CD14-positive monocyte (primary cell): Measurements from ENCODE around the gene ATAD2B. TPM values are rescaled to one million over a fixed set of nuclear protein-coding genes. Genes with fewer than 3 reads are reported as not detected.
"Not testable (repeated sequence)": the region's sequence is repeated elsewhere in the genome, so short reads cannot be mapped to it uniquely, and the experiment has no call there.

Source experiments
- DNase-seq, 3 donors: peaks; one replicate each; pipeline ENCODE4 v3.0.0-alpha.2; 2011 to 2022
- H2AFZ ChIP-seq: 2 replicates; pipeline ENCODE4 v1.6.0; 2012; ENCODE audit warnings: mild to moderate bottlenecking, low read depth, low read length, inconsistent platforms; ENCODE audit not compliant: insufficient read depth, poor library complexity, severe bottlenecking
- H3K27ac ChIP-seq, 2 donors: 1 replicate in 1 of 2; 2 replicates in 1 of 2; pipeline ENCODE4 v1.5.1; 2012 to 2013; ENCODE audit warnings: low read length in 2 of 2, control low read depth in 1 of 2, inconsistent platforms in 1 of 2, low read depth in 1 of 2, mild to moderate bottlenecking in 1 of 2
- H3K27me3 ChIP-seq, 2 donors: one replicate each; pipeline versions ENCODE4 v1.6.0 to v1.6.1; 2011 to 2013; ENCODE audit warnings: low read length in 2 of 2; ENCODE audit not compliant: control insufficient read depth in 2 of 2, insufficient read depth in 2 of 2
- H3K36me3 ChIP-seq, 2 donors: replicated peaks in 1 of 2; 1 replicate in 1 of 2; 2 replicates in 1 of 2; pipeline versions ENCODE4 v1.5.1 to v1.6.1; 2012 to 2013; ENCODE audit warnings: low read length in 2 of 2, control low read depth in 1 of 2, inconsistent platforms in 1 of 2, mild to moderate bottlenecking in 1 of 2; ENCODE audit not compliant: insufficient read depth in 2 of 2, control insufficient read depth in 1 of 2
- H3K4me1 ChIP-seq, 2 donors: 1 replicate in 1 of 2; 2 replicates in 1 of 2; pipeline versions ENCODE4 v1.5.1 to v1.6.1; 2012 to 2013; ENCODE audit warnings: low read length in 2 of 2, control low read depth in 1 of 2, inconsistent platforms in 1 of 2, mild to moderate bottlenecking in 1 of 2, moderate library complexity in 1 of 2; ENCODE audit not compliant: insufficient read depth in 2 of 2, control insufficient read depth in 1 of 2
- H3K4me2 ChIP-seq: replicated peaks from 2 replicates; pipeline ENCODE3; 2012; ENCODE audit warnings: low read length, moderate library complexity, mild to moderate bottlenecking; ENCODE audit not compliant: poor library complexity, severe bottlenecking; ENCODE audit errors: extremely low read depth
- H3K4me3 ChIP-seq, 3 experiments: fragments of 200-600 bp in 1 of 3; sonication (generic) in 1 of 3; replicated peaks in 1 of 3; 1 replicate in 2 of 3; 2 replicates in 1 of 3; pipeline ENCODE4 v1.5.1; 2011 to 2013; ENCODE audit warnings: low read length in 3 of 3, mild to moderate bottlenecking in 3 of 3, control low read depth in 2 of 3, low read depth in 2 of 3, inconsistent platforms in 1 of 3, moderate library complexity in 1 of 3
- H3K79me2 ChIP-seq: 2 replicates; pipeline ENCODE4 v1.6.0; 2012; ENCODE audit warnings: mild to moderate bottlenecking, control low read depth, inconsistent platforms, low read length, moderate library complexity; ENCODE audit not compliant: insufficient read depth
- H3K9ac ChIP-seq: 2 replicates; pipeline ENCODE4 v1.6.0; 2017; ENCODE audit warnings: low read length, mild to moderate bottlenecking; ENCODE audit not compliant: insufficient read depth, poor library complexity, severe bottlenecking
- H3K9me3 ChIP-seq, 2 donors: replicated peaks in 1 of 2; 1 replicate in 1 of 2; 2 replicates in 1 of 2; pipeline versions ENCODE4 v1.5.1 to v1.6.1; 2012 to 2013; ENCODE audit warnings: low read length in 2 of 2, control low read depth in 1 of 2; ENCODE audit not compliant: control insufficient read depth in 1 of 2, insufficient read depth in 1 of 2
- H4K20me1 ChIP-seq: 2 replicates; pipeline ENCODE4 v1.6.0; 2012; ENCODE audit warnings: mild to moderate bottlenecking, low read length, control low read depth, moderate library complexity; ENCODE audit not compliant: insufficient read depth
- H3K27ac Mint-ChIP-seq, 7 donors: one replicate each; pipeline ENCODE4 v1.8.0; 2020; ENCODE audit warnings: mild to moderate bottlenecking in 7 of 7, mixed read lengths in 7 of 7, moderate library complexity in 6 of 7, inconsistent platforms in 2 of 7
- H3K27me3 Mint-ChIP-seq, 3 donors: one replicate each; pipeline ENCODE4 v1.8.0; 2021 to 2022; ENCODE audit warnings: low read depth in 3 of 3, mild to moderate bottlenecking in 3 of 3, mixed read lengths in 3 of 3, moderate library complexity in 3 of 3, inconsistent platforms in 1 of 3
- H3K36me3 Mint-ChIP-seq, 2 donors: one replicate each; pipeline ENCODE4 v1.8.0; 2020; ENCODE audit warnings: mixed read lengths in 2 of 2, inconsistent platforms in 1 of 2, mild to moderate bottlenecking in 1 of 2
- H3K4me1 Mint-ChIP-seq: one replicate; pipeline ENCODE4 v1.8.0; 2020; ENCODE audit warnings: mild to moderate bottlenecking, mixed read lengths
- H3K4me3 Mint-ChIP-seq, 2 donors: one replicate each; pipeline ENCODE4 v1.8.0; 2020; ENCODE audit warnings: mild to moderate bottlenecking in 2 of 2, mixed read lengths in 2 of 2, moderate library complexity in 1 of 2
- H3K9me3 Mint-ChIP-seq, 7 donors: one replicate each; pipeline ENCODE4 v1.8.0; 2020 to 2022; ENCODE audit warnings: mixed read lengths in 7 of 7, mild to moderate bottlenecking in 6 of 7, moderate library complexity in 6 of 7, inconsistent platforms in 2 of 7
- WGBS: methylation state at CpG from one replicate; pipeline ENCODE4 v1.1.5; 2013; ENCODE audit warnings: missing lambda C conversion rate; ENCODE audit not compliant: insufficient coverage; 5-methylcytosine and 5-hydroxymethylcytosine counted together
- intact Hi-C, 2 donors: fragments of 100-400 bp; cut with micrococcal nuclease; formaldehyde crosslinking; loops; one replicate each; pipeline versions ENCODE4 v1.15.0 to v1.15.1; 2023
- polyA plus RNA-seq, 3 donors: library from polyadenylated mRNA; depleted of rRNA in 1 of 3; unstranded in 2 of 3; stranded (reverse) in 1 of 3; fragments of 300-500 nt in 2 of 3; fragments of >200 nt in 1 of 3; fragmentation: Illumina TruSeq in 2 of 3; gene quantifications; 1 replicate in 2 of 3; 2 replicates in 1 of 3; pipeline ENCODE4 v1.2.3, GENCODE V29; 2012 to 2021
- TF ChIP-seq, protein P1 (sequence below): fragments of 200-600 bp; IDR thresholded peaks from one replicate; pipeline ENCODE4 v1.8.0; 2022; ENCODE audit warnings: antibody characterized with exemption, mild to moderate bottlenecking

The ATAD2B gene
- polyA plus RNA-seq, 3 donors = 4.9 to 12.1 (median 7.2) TPM

DNA sequence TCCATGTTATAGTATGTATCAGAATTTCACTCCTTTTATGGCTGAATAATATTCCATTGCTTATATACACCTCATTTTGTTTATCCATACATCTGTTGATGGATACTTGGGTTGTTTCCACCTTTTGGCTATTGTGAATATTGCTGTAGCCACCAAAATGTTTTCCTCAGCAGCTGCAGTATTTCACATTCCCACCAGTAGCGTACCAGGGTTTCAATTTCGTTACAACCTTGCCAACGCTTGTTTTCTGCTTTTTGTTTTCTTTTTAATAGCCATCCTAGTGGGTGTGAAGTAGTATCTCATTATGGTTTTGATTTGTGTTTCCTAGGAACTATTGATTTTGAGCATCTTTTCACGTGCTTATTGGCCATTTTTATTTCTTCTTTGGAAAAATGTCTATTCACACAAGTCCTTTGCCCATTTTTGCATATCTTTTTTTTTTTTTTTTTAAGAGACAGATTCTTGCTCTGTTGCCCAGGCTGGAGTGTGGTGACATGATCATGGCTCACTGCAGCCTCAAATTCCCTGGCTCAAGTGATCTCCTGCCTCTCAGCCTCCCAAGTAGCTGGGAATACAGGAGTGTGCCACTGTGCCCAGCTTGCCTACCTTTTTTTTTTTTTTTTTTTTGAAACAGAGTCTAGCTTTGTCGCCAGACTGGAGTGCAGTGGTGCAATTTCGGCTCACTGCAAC lies 27.5 kb upstream of the ATAD2B start:
- no peaks in the 10 kb centered on the region for H3K27me3 ChIP-seq
- no peaks in the 10 kb centered on the region for H3K9me3 ChIP-seq
- no peak overlapping the region for H3K27ac ChIP-seq
- Mint-ChIP-seq H3K4me1 (no peaks in the 10 kb centered on the region), H3K27ac (no peak overlapping the region), H3K4me3 (no peak overlapping the region), H3K9me3 (no peaks in the 10 kb centered on the region), H3K36me3 (peaks cover 3 to 14% of the 10 kb centered on the region in 2 donors), H3K27me3 (no peaks in the 10 kb centered on the region)
- H3K9ac ChIP-seq = no peak overlapping the region
- WGBS = 92% methylated on average over 2 of the region's 6 CpGs
- no peak overlapping the region for H2AFZ ChIP-seq
- H3K79me2 ChIP-seq = peaks cover 6% of the 10 kb centered on the region
- no peak for DNase-seq
- intact Hi-C loops = no loop called here
- H3K4me1 ChIP-seq = no peaks in the 10 kb centered on the region
- H3K36me3 ChIP-seq = peaks cover 0 to 7% of the 10 kb centered on the region in 2 donors
- TF ChIP-seq, protein P1, sequence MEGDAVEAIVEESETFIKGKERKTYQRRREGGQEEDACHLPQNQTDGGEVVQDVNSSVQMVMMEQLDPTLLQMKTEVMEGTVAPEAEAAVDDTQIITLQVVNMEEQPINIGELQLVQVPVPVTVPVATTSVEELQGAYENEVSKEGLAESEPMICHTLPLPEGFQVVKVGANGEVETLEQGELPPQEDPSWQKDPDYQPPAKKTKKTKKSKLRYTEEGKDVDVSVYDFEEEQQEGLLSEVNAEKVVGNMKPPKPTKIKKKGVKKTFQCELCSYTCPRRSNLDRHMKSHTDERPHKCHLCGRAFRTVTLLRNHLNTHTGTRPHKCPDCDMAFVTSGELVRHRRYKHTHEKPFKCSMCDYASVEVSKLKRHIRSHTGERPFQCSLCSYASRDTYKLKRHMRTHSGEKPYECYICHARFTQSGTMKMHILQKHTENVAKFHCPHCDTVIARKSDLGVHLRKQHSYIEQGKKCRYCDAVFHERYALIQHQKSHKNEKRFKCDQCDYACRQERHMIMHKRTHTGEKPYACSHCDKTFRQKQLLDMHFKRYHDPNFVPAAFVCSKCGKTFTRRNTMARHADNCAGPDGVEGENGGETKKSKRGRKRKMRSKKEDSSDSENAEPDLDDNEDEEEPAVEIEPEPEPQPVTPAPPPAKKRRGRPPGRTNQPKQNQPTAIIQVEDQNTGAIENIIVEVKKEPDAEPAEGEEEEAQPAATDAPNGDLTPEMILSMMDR = no peak
- no peak overlapping the region for H3K4me3 ChIP-seq
- no peak overlapping the region for H3K4me2 ChIP-seq
- H4K20me1 ChIP-seq = no peaks in the 10 kb centered on the region

DNA sequence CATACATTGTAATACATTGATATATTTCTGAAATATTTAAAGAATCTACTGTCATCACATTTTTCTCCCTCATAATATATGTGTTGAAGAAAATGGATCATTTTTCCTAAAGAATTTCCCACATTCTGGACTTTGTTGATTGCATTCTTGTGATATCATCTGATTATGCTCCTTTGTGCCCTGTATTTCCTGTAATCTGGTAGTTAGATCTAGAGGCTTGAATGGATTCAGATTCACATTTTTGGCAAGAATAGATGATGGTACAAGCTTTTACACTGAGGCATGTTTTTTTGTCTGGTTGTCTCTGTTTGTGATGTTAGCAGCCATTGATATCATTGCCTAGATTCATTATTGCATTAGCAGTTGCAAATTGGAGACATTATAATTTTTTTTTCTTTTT lies 26.7 kb upstream of the ATAD2B start:
- H2AFZ ChIP-seq = no peak overlapping the region
- Mint-ChIP-seq H3K27me3 (no peaks in the 10 kb centered on the region), H3K36me3 (peaks cover under 1 to 9% of the 10 kb centered on the region in 2 donors), H3K4me3 (no peak overlapping the region), H3K27ac (no peak overlapping the region), H3K9me3 (no peaks in the 10 kb centered on the region), H3K4me1 (no peaks in the 10 kb centered on the region)
- no peak for DNase-seq
- TF ChIP-seq, protein P1 = no peak
- no peak overlapping the region for H3K9ac ChIP-seq
- no peak overlapping the region for H3K27ac ChIP-seq
- H3K79me2 ChIP-seq = peaks cover 9% of the 10 kb centered on the region
- H3K4me1 ChIP-seq = no peaks in the 10 kb centered on the region
- no peaks in the 10 kb centered on the region for H3K27me3 ChIP-seq
- no peak overlapping the region for H3K4me3 ChIP-seq
- intact Hi-C loops = no loop called here
- H3K36me3 ChIP-seq = no peaks in the 10 kb centered on the region
- no peaks in the 10 kb centered on the region for H3K9me3 ChIP-seq
- H3K4me2 ChIP-seq = no peak overlapping the region
- H4K20me1 ChIP-seq = no peaks in the 10 kb centered on the region

GRCh38 chr2:23952558-23952957 lies 25.6 kb upstream of the ATAD2B start:
- intact Hi-C loops = not testable (repeated sequence)

More at GRCh38 chr2:23952558-23952957, 25.6 kb upstream of the ATAD2B start:
- H3K4me2 ChIP-seq, H3K27me3 ChIP-seq, H3K9me3 ChIP-seq, H3K27ac ChIP-seq, H3K9me3 Mint-ChIP-seq, H3K4me3 ChIP-seq, H2AFZ ChIP-seq, H3K4me1 ChIP-seq, DNase-seq, H3K36me3 Mint-ChIP-seq, H4K20me1 ChIP-seq, H3K4me1 Mint-ChIP-seq, H3K9ac ChIP-seq, H3K27me3 Mint-ChIP-seq, H3K4me3 Mint-ChIP-seq, H3K27ac Mint-ChIP-seq, H3K36me3 ChIP-seq: not testable (repeated sequence)
- peaks cover 10% of the 10 kb centered on the region for H3K79me2 ChIP-seq
- WGBS = 100% methylated on average over 1 of the region's 3 CpGs
